ENCODE data around the gene IMP4. TPM values are rescaled to one million over a fixed set of nuclear protein-coding genes. Genes with fewer than 3 reads are reported as not detected.
A peak's percentile ranks its signal among the peaks of the same experiment; 100 is the strongest.

The IMP4 gene
- total and polyA plus RNA-seq, 2 of the 13 experiments (the other 11 are each of a cell fraction or from before 2014, with no cell fraction given), result 142 to 158 TPM

- TF ChIP-seq ZBTB37 (CRISPR knock-in tag; IDR thresholded peaks at IDR 0.05), result 0 out of 2 replicates have a peak, but pooled peaks have one; percentile 30
- TF ChIP-seq PRDM15 (CRISPR knock-in tag; IDR thresholded peaks at IDR 0.05), result peak; percentile 87; the same call in 1 of the 2 replicates
- TF ChIP-seq HMG20A (CRISPR knock-in tag; IDR thresholded peaks at IDR 0.05; ENCODE audit: borderline replicate concordance), result peak; percentile 29; the same call in 1 of the 2 replicates
- TF ChIP-seq ZNF580 (CRISPR knock-in tag; IDR thresholded peaks at IDR 0.05; ENCODE audit: borderline replicate concordance, low read depth), result peak; percentile 93; the same call in 1 of the 2 replicates
- peak; percentile 69 for TF ChIP-seq ZBTB38 (CRISPR knock-in tag; IDR thresholded peaks at IDR 0.05)
- no peak for TF ChIP-seq TEAD2 (CRISPR knock-in tag; IDR thresholded peaks at IDR 0.05)
- no peak for TF ChIP-seq TRIM22 (IDR thresholded peaks at IDR 0.05)
- TF ChIP-seq ZNF792 (CRISPR knock-in tag; IDR thresholded peaks at IDR 0.05), result peak; percentile 55; the same call in 1 of the 2 replicates
- TF ChIP-seq PAX8 (CRISPR knock-in tag; IDR thresholded peaks at IDR 0.05; ENCODE audit: borderline replicate concordance), result peak; percentile 65; the same call in 1 of the 2 replicates
- TF ChIP-seq ARID3A (IDR thresholded peaks at IDR 0.05; ENCODE audit: low read depth, low read length), result peak; percentile 71
- TF ChIP-seq KIAA2018 (CRISPR knock-in tag; IDR thresholded peaks at IDR 0.05; ENCODE audit: borderline replicate concordance), result no peak
These were observed at the start of gene IMP4 (continued) for GRCh38 chr2:130342533-130343275.
